A549 (cell line): ENCODE data around the gene WRAP53.

Experiments used
- BHLHE40 ChIP-seq: IDR thresholded peaks from 2 replicates; pipeline ENCODE4 v1.6.1; 2012; ENCODE audit warnings: low read depth, low read length, inconsistent platforms
- CHD2 ChIP-seq: fragments of 150-350 bp; IDR thresholded peaks from 2 replicates; pipeline ENCODE4 v1.6.1; 2014; ENCODE audit warnings: low read length; ENCODE audit not compliant: partially characterized antibody
- CTCF ChIP-seq: fragments of >200 bp; sonication (Bioruptor Twin); formaldehyde crosslinking; IDR thresholded peaks from 3 replicates; pipeline ENCODE4 v1.5.1; 2016
- EP300 ChIP-seq, 2 experiments: fragments of >200 bp; sonication (Bioruptor Twin); formaldehyde crosslinking; IDR thresholded peaks; 2 replicates in 1 of 2; 3 replicates in 1 of 2; pipeline ENCODE4 v1.6.1; 2016 to 2017
- FOSL2 ChIP-seq, 2 experiments: fragments of 450-650 bp in 1 of 2; fragments of >200 bp in 1 of 2; sonication (Bioruptor Twin) in 1 of 2; formaldehyde crosslinking; IDR thresholded peaks; 2 replicates each; pipeline versions ENCODE4 v1.5.0 to v1.6.1; 2016 to 2020; ENCODE audit warnings: mild to moderate bottlenecking in 1 of 2, moderate library complexity in 1 of 2
- HDAC2 ChIP-seq: fragments of 200-600 bp; sonication (generic); IDR thresholded peaks from 2 replicates; pipeline ENCODE4 v1.6.1; 2016
- POLR2A ChIP-seq: IDR thresholded peaks from 2 replicates; pipeline ENCODE4 v1.6.1; 2012; ENCODE audit warnings: mild to moderate bottlenecking, low read length
- RAD21 ChIP-seq, 2 experiments: fragments of >200 bp in 1 of 2; sonication (Bioruptor Twin) in 1 of 2; formaldehyde crosslinking in 1 of 2; IDR thresholded peaks in 1 of 2; conservative IDR thresholded peaks in 1 of 2; 2 replicates in 1 of 2; 3 replicates in 1 of 2; pipeline ENCODE4 v1.6.1; 2012 to 2018; ENCODE audit warnings: inconsistent platforms in 1 of 2
- RCOR1 ChIP-seq: fragments of 150-350 bp; IDR thresholded peaks from 2 replicates; pipeline ENCODE4 v1.6.1; 2014; ENCODE audit warnings: antibody characterized with exemption, low read length, low read depth
- REST ChIP-seq: fragments of 200-600 bp; sonication (generic); IDR thresholded peaks from 2 replicates; pipeline ENCODE4 v1.6.1; 2016; ENCODE audit warnings: antibody characterized with exemption, mild to moderate bottlenecking, moderate library complexity
- ZNF302 ChIP-seq: fragments of 250-450 bp; sonication (Bioruptor Pico); IDR thresholded peaks from 2 replicates; pipeline ENCODE4 v1.9.0; 2021; ENCODE audit warnings: inconsistent platforms, mild to moderate bottlenecking, moderate library complexity

- TF ChIP-seq CTCF (no peak), REST (no peak), BHLHE40 (no peak), POLR2A (no peak), CHD2 (no peak), FOSL2 (IDR thresholded peaks at IDR 0.05) (no peak), FOSL2 (CRISPR knock-in tag; IDR thresholded peaks at IDR 0.05) (no peak), ZNF302 (no peak), RAD21 (conservative IDR thresholded peaks at IDR 0.05 in 1 of 2, IDR thresholded peaks at IDR 0.05 in 1 of 2) (no peak), HDAC2 (no peak), RCOR1 (no peak), EP300 (IDR thresholded peaks at IDR 0.05) (no peak)
These were observed 15.6 kb downstream of the WRAP53 start for GRCh38 chr17:7703584-7704479.
